ENCODE data around the gene FOXL2NB.

DNA sequence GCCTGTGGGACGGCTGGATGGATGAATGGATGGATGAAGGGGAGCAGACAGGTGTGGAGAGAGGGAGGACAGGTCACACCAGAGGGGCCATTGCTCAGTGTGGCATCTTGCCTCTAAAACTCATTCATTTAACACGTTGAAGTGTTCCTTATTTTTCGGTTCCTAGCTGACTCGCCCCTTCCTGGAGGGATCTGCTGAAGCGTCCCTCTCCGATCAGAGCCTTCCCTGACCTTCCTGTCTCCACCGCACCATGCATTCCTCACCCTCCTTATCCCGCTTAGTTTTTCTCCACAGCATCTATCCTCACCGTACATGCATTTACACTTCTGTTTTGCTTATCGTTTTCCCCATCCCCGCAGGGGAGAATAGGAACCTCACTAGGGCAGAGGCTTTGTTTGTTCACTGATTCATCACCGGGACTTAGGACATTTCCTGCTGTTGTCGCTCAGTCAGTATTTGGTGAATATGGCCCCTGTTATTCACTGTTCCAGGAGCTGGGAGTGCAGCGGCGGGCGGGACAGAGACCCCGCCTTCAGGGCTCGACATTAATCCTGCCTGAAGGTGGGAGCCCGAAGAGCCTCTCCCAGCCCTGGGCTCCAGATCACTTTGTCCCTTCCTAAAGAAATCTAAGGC, 32.0 kb upstream of the FOXL2NB start:
- TF ChIP-seq SMAD5 (IDR thresholded peaks at IDR 0.05; ENCODE audit: low read depth) (no peak), ZNF274 (IDR thresholded peaks at IDR 0.05; ENCODE audit: insufficient read depth, insufficient read length) (no peak), IRF4 (IDR thresholded peaks at IDR 0.05; ENCODE audit: low read depth, low read length) (no peak), NFIC (IDR thresholded peaks at IDR 0.05; ENCODE audit: low read depth, low read length) (no peak), LARP7 (IDR thresholded peaks at IDR 0.05) (no peak), EED (IDR thresholded peaks at IDR 0.05; ENCODE audit: low read depth) (no peak), HDAC6 (IDR thresholded peaks at IDR 0.05; ENCODE audit: unreplicated experiment) (no peak), CEBPB (IDR thresholded peaks at IDR 0.05; ENCODE audit: borderline replicate concordance in 1 of 2, low read depth in 2 of 2, low read length in 2 of 2) (no peak)
- TF ChIP-seq, protein P1, sequence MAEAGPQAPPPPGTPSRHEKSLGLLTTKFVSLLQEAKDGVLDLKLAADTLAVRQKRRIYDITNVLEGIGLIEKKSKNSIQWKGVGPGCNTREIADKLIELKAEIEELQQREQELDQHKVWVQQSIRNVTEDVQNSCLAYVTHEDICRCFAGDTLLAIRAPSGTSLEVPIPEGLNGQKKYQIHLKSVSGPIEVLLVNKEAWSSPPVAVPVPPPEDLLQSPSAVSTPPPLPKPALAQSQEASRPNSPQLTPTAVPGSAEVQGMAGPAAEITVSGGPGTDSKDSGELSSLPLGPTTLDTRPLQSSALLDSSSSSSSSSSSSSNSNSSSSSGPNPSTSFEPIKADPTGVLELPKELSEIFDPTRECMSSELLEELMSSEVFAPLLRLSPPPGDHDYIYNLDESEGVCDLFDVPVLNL (IDR thresholded peaks at IDR 0.05; ENCODE audit: low read depth, low read length), result no peak
